ENCODE measurements around the gene KIF21A.

- TF ChIP-seq, protein P1, sequence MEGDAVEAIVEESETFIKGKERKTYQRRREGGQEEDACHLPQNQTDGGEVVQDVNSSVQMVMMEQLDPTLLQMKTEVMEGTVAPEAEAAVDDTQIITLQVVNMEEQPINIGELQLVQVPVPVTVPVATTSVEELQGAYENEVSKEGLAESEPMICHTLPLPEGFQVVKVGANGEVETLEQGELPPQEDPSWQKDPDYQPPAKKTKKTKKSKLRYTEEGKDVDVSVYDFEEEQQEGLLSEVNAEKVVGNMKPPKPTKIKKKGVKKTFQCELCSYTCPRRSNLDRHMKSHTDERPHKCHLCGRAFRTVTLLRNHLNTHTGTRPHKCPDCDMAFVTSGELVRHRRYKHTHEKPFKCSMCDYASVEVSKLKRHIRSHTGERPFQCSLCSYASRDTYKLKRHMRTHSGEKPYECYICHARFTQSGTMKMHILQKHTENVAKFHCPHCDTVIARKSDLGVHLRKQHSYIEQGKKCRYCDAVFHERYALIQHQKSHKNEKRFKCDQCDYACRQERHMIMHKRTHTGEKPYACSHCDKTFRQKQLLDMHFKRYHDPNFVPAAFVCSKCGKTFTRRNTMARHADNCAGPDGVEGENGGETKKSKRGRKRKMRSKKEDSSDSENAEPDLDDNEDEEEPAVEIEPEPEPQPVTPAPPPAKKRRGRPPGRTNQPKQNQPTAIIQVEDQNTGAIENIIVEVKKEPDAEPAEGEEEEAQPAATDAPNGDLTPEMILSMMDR (conservative IDR thresholded peaks at IDR 0.05; ENCODE audit: low read depth, low read length), result no peak
- no peak for TF ChIP-seq EZH2 (IDR thresholded peaks at IDR 0.05; ENCODE audit: borderline replicate concordance, low read depth, low read length, poor library complexity, severe bottlenecking)
Measured at GRCh38 chr12:39390752-39391151, 52.2 kb downstream of the KIF21A start.
